Trophoblast cell (in vitro differentiated cells and primary cell): Measurements from ENCODE around the gene RBM22.
A peak's percentile ranks its signal among the peaks of the same experiment; 100 is the strongest.

ENCODE experiments used
- DNase-seq, 2 donors: peaks; one replicate each; pipeline ENCODE4 v3.0.0-alpha.2; 2016
- H2AFZ ChIP-seq: 2 replicates; pipeline ENCODE4 v1.6.1; 2013; ENCODE audit warnings: low read length, moderate library complexity, mild to moderate bottlenecking; ENCODE audit not compliant: insufficient read depth, poor library complexity
- H2AK5ac ChIP-seq: 2 replicates; pipeline ENCODE4 v1.6.1; 2013; ENCODE audit warnings: mild to moderate bottlenecking, low read length
- H2BK120ac ChIP-seq: 2 replicates; pipeline ENCODE4 v1.6.1; 2013; ENCODE audit warnings: low read length, mild to moderate bottlenecking, moderate library complexity; ENCODE audit not compliant: insufficient read depth, poor library complexity
- H2BK12ac ChIP-seq: 2 replicates; pipeline ENCODE4 v1.6.1; 2013; ENCODE audit warnings: mild to moderate bottlenecking, low read length, moderate library complexity
- H2BK5ac ChIP-seq: 2 replicates; pipeline ENCODE4 v1.6.1; 2013; ENCODE audit warnings: low read length, low read depth, moderate library complexity, mild to moderate bottlenecking; ENCODE audit not compliant: poor library complexity
- H3K14ac ChIP-seq: 2 replicates; pipeline ENCODE4 v1.6.1; 2013; ENCODE audit warnings: mild to moderate bottlenecking, low read length
- H3K18ac ChIP-seq: 2 replicates; pipeline ENCODE4 v1.6.1; 2013; ENCODE audit warnings: mild to moderate bottlenecking, low read length
- H3K23ac ChIP-seq: 2 replicates; pipeline ENCODE4 v1.6.1; 2013; ENCODE audit warnings: low read length
- H3K27ac ChIP-seq: 2 replicates; pipeline ENCODE4 v1.5.1; 2013; ENCODE audit warnings: low read depth, mild to moderate bottlenecking, inconsistent platforms, low read length, moderate library complexity
- H3K27me3 ChIP-seq: 2 replicates; pipeline ENCODE4 v1.6.1; 2013; ENCODE audit warnings: inconsistent platforms, mild to moderate bottlenecking, low read length, moderate library complexity; ENCODE audit not compliant: insufficient read depth
- H3K36me3 ChIP-seq, 2 experiments: 1 replicate in 1 of 2; 2 replicates in 1 of 2; pipeline ENCODE4 v1.6.1; 2013; ENCODE audit warnings: low read length in 2 of 2, mild to moderate bottlenecking in 2 of 2, moderate library complexity in 1 of 2; ENCODE audit not compliant: insufficient read depth in 2 of 2, control insufficient read depth in 1 of 2
- H3K4ac ChIP-seq: 2 replicates; pipeline ENCODE4 v1.6.1; 2013; ENCODE audit warnings: low read depth, mild to moderate bottlenecking, low read length, moderate library complexity
- H3K4me1 ChIP-seq, 2 experiments: 1 replicate in 1 of 2; 2 replicates in 1 of 2; pipeline ENCODE4 v1.6.1; 2013; ENCODE audit warnings: low read length in 2 of 2, mild to moderate bottlenecking in 2 of 2, moderate library complexity in 1 of 2; ENCODE audit not compliant: insufficient read depth in 2 of 2, control insufficient read depth in 1 of 2
- H3K4me2 ChIP-seq: 2 replicates; pipeline ENCODE4 v1.6.1; 2013; ENCODE audit warnings: inconsistent platforms, mild to moderate bottlenecking, low read length, moderate library complexity
- H3K4me3 ChIP-seq: 2 replicates; pipeline ENCODE4 v1.5.1; 2013; ENCODE audit warnings: mild to moderate bottlenecking, low read depth, low read length, inconsistent platforms
- H3K79me1 ChIP-seq: one replicate; pipeline ENCODE4 v1.6.1; 2013; ENCODE audit warnings: low read length
- H3K79me2 ChIP-seq: 2 replicates; pipeline ENCODE4 v1.6.1; 2013; ENCODE audit warnings: low read length, mild to moderate bottlenecking; ENCODE audit not compliant: control insufficient read depth, insufficient read depth, poor library complexity
- H3K9ac ChIP-seq: 2 replicates; pipeline ENCODE4 v1.6.1; 2013; ENCODE audit warnings: mild to moderate bottlenecking, low read length
- H3K9me3 ChIP-seq: 2 replicates; pipeline ENCODE4 v1.6.1; 2013; ENCODE audit warnings: low read depth, mild to moderate bottlenecking, control low read depth, inconsistent platforms, low read length; ENCODE audit not compliant: insufficient read depth
- H4K12ac ChIP-seq: 2 replicates; pipeline ENCODE4 v1.6.1; 2013; ENCODE audit warnings: low read depth, mild to moderate bottlenecking, low read length, moderate library complexity
- H4K8ac ChIP-seq: 2 replicates; pipeline ENCODE4 v1.6.1; 2013; ENCODE audit warnings: low read depth, mild to moderate bottlenecking, low read length, moderate library complexity
- H4K91ac ChIP-seq: one replicate; pipeline ENCODE4 v1.6.1; 2013; ENCODE audit warnings: low read depth, mild to moderate bottlenecking, low read length, moderate library complexity
- WGBS: extraction: QIAGEN DNeasy Blood & Tissue Kit; methylation state at CpG from one replicate; pipeline ENCODE4 v1.1.7; 2013; ENCODE audit warnings: missing lambda C conversion rate; ENCODE audit not compliant: insufficient read length, insufficient coverage; ENCODE audit errors: extremely low coverage; 5-methylcytosine and 5-hydroxymethylcytosine counted together

RBM22 gene

DNA sequence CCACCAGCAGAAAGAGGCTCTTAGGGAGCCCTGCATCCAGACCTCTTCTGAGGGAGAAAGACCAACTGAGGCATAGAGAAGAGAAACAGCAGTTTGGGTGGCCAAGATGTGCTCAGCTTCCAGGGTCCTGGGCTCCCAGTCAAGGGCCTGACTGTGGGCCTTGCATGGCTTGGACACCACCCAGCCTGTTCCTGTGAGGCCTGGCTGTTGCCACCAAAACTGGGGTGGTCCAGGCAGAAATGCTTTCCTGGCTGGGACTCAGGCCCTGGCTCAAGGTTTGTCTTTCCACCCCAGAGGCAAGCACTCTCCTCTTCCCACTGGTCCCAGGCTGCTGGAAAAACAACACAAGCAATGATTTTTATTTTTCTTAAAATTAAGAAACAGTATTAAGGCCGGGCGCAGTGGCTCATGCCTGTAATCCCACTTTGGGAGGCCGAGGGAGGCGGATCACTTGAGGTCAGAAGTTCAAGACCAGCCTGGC, 26.5 kb downstream of the RBM22 start:
- Histone ChIP-seq H3K18ac (peak overlapping the region; percentile 73), H2BK120ac (peak overlapping the region; percentile 48), H3K79me1 (peaks cover 24% of the 10 kb centered on the region), H3K27ac (peak overlapping the region; percentile 88), H3K9me3 (no peaks in the 10 kb centered on the region), H3K4me2 (peak overlapping the region; percentile 2), H3K79me2 (peaks cover 11% of the 10 kb centered on the region), H2AK5ac (peak overlapping the region; percentile 20), H4K91ac (peak overlapping the region; percentile 79), H3K4me3 (no peak overlapping the region), H2AFZ (peak overlapping the region; percentile 15), H4K12ac (peak overlapping the region; percentile 28), H3K9ac (no peak overlapping the region), H3K4me1 (peaks cover 16 to 31% of the 10 kb centered on the region in 2 experiments), H3K14ac (peak overlapping the region; percentile 87), H3K23ac (no peak overlapping the region), H3K4ac (no peak overlapping the region), H2BK5ac (peak overlapping the region; percentile 58), H4K8ac (peak overlapping the region; percentile 57), H2BK12ac (peak overlapping the region; percentile 87), H3K27me3 (no peaks in the 10 kb centered on the region), H3K36me3 (peaks cover 7 to 13% of the 10 kb centered on the region in 2 experiments)
- WGBS, result no CpG with 5 or more reads among the region's 4 CpGs
- DNase-seq, result no peak

- Histone ChIP-seq H3K4me2 (peak overlapping the region; percentile 84), H3K9ac (peak overlapping the region; percentile 20), H3K27me3 (no peaks in the 10 kb centered on the region), H2AK5ac (peak overlapping the region; percentile 77), H2BK12ac (peak overlapping the region; percentile 94), H2AFZ (peak overlapping the region; percentile 58), H3K4me1 (peaks cover 16 to 31% of the 10 kb centered on the region in 2 experiments), H3K27ac (peak overlapping the region; percentile 85), H3K4me3 (peak overlapping the region; percentile 76), H3K23ac (no peak overlapping the region), H3K4ac (peak overlapping the region; percentile 76), H3K79me1 (peaks cover 24% of the 10 kb centered on the region), H4K91ac (peak overlapping the region; percentile 93), H2BK120ac (peak overlapping the region; percentile 96), H3K9me3 (no peaks in the 10 kb centered on the region), H3K79me2 (peaks cover 11% of the 10 kb centered on the region), H4K8ac (peak overlapping the region; percentile 84), H3K14ac (peak overlapping the region; percentile 91), H2BK5ac (peak overlapping the region; percentile 84), H4K12ac (peak overlapping the region; percentile 76), H3K36me3 (peaks cover 7 to 11% of the 10 kb centered on the region in 2 experiments), H3K18ac (peak overlapping the region; percentile 70)
- no peak for DNase-seq
- no CpG with 5 or more reads among the region's 7 CpGs for WGBS
These were observed 28.0 kb downstream of the RBM22 start for GRCh38 chr5:150672884-150673275.

- peak; percentile 19 to 54 for DNase-seq
- H4K8ac ChIP-seq, result peak overlapping the region; percentile 84
- H3K4me3 ChIP-seq, result peak overlapping the region; percentile 76
- peaks cover 24% of the 10 kb centered on the region for H3K79me1 ChIP-seq
- H3K14ac ChIP-seq, result peak overlapping the region; percentile 91
- H3K9me3 ChIP-seq, result no peaks in the 10 kb centered on the region
- H3K4ac ChIP-seq, result peak overlapping the region; percentile 76
- H2BK120ac ChIP-seq, result peak overlapping the region; percentile 96
- H4K12ac ChIP-seq, result peak overlapping the region; percentile 76
- H2AK5ac ChIP-seq, result peak overlapping the region; percentile 77
- H3K9ac ChIP-seq, result peak overlapping the region; percentile 35
- H3K23ac ChIP-seq, result no peak overlapping the region
- H3K4me1 ChIP-seq, result peaks cover 16 to 31% of the 10 kb centered on the region in 2 experiments
- peaks cover 5 to 7% of the 10 kb centered on the region in 2 experiments for H3K36me3 ChIP-seq
- peak overlapping the region; percentile 94 for H2BK12ac ChIP-seq
- no CpG with 5 or more reads among the region's 38 CpGs for WGBS
- peak overlapping the region; percentile 85 for H3K27ac ChIP-seq
- peak overlapping the region; percentile 84 for H3K4me2 ChIP-seq
- H4K91ac ChIP-seq, result peak overlapping the region; percentile 93
- H2BK5ac ChIP-seq, result peak overlapping the region; percentile 84
- no peaks in the 10 kb centered on the region for H3K27me3 ChIP-seq
- H3K18ac ChIP-seq, result peak overlapping the region; percentile 70
- peaks cover 11% of the 10 kb centered on the region for H3K79me2 ChIP-seq
- peak overlapping the region; percentile 62 for H2AFZ ChIP-seq
These were observed 28.5 kb downstream of the RBM22 start for GRCh38 chr5:150672237-150672883.

DNA sequence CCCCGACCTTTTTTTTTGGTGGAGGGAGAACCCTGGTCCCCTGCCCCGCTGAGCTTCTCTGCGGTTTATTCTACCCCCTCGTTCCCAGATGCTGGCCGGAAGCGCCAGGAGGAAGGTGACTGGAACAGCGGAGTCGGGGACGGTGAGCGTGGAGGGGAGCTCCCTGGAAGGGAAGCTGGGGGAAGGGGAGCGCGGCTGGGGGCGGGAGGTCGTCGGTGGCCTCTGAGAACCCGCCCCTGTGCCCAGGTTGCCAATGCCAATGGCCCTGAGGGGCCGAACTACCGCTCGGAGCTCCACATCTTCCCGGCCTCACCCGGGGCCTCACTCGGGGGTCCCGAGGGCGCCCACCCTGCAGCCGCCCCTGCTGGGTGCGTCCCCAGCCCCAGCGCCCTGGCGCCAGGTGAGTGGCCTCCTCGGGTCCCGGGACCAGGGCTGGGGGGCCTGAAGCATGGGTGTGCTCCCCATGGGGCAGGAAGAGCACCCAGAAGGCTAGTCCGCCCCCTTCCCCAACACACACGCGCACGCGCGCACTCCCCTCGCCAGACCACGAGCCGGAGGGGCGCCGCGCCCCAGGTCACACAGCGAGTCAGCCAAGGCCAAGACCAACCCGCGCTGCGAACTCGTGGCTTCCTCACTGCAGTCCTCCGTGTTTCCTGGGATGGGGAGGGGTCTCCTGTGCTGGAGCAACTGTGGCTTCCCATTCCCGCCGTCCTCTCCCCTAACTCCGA, 29.2 kb downstream of the RBM22 start:
- DNase-seq, result no peak
- H4K91ac ChIP-seq, result peak overlapping the region; percentile 93
- H3K4ac ChIP-seq, result peak overlapping the region; percentile 41
- peaks cover 11% of the 10 kb centered on the region for H3K79me2 ChIP-seq
- peak overlapping the region; percentile 33 for H4K12ac ChIP-seq
- no peaks in the 10 kb centered on the region for H3K27me3 ChIP-seq
- peak overlapping the region; percentile 72 for H4K8ac ChIP-seq
- H3K23ac ChIP-seq, result no peak overlapping the region
- peak overlapping the region; percentile 46 for H2AK5ac ChIP-seq
- H2BK5ac ChIP-seq, result peak overlapping the region; percentile 70
- H2AFZ ChIP-seq, result peak overlapping the region; percentile 61
- H3K4me3 ChIP-seq, result peak overlapping the region; percentile 76
- H3K9me3 ChIP-seq, result no peaks in the 10 kb centered on the region
- peak overlapping the region; percentile 59 for H2BK120ac ChIP-seq
- H3K4me1 ChIP-seq, result peaks cover 16 to 31% of the 10 kb centered on the region in 2 experiments
- H3K36me3 ChIP-seq, result peaks cover 1% of the 10 kb centered on the region in 2 experiments
- H3K4me2 ChIP-seq, result peak overlapping the region; percentile 84
- WGBS, result no CpG with 5 or more reads among the region's 51 CpGs
- H2BK12ac ChIP-seq, result peak overlapping the region; percentile 14
- H3K18ac ChIP-seq, result peak overlapping the region; percentile 84
- peaks cover 24% of the 10 kb centered on the region for H3K79me1 ChIP-seq
- H3K27ac ChIP-seq, result peak overlapping the region; percentile 18
- peak overlapping the region; percentile 67 for H3K9ac ChIP-seq
- H3K14ac ChIP-seq, result peak overlapping the region; percentile 72
